Renal cortex interstitium (tissue), 11 donors: ENCODE data around the gene RNF150. TPM values are rescaled to one million over a fixed set of nuclear protein-coding genes. Genes with fewer than 3 reads are reported as not detected.
A peak's percentile ranks its signal among the peaks of the same experiment; 100 is the strongest.
"Not testable (repeated sequence)": the region's sequence is repeated elsewhere in the genome, so short reads cannot be mapped to it uniquely, and the experiment has no call there.

Experiments
- DNase-seq, 11 donors: peaks; one replicate each; pipeline ENCODE4 v3.0.0-alpha.2; 2013; ENCODE audit warnings: low read depth in 9 of 11, low spot score in 4 of 11; ENCODE audit errors: extremely low read depth in 1 of 11
- polyA plus RNA-seq, 3 donors: library from polyadenylated mRNA; unstranded; fragments of 120-200 nt; gene quantifications; one replicate each; pipeline ENCODE4 v1.2.1, GENCODE V29; 2013; ENCODE audit not compliant: insufficient read length in 3 of 3

RNF150 gene
- polyA plus RNA-seq, 3 donors = 26.0 to 29.0 (median 28.0) TPM

DNA sequence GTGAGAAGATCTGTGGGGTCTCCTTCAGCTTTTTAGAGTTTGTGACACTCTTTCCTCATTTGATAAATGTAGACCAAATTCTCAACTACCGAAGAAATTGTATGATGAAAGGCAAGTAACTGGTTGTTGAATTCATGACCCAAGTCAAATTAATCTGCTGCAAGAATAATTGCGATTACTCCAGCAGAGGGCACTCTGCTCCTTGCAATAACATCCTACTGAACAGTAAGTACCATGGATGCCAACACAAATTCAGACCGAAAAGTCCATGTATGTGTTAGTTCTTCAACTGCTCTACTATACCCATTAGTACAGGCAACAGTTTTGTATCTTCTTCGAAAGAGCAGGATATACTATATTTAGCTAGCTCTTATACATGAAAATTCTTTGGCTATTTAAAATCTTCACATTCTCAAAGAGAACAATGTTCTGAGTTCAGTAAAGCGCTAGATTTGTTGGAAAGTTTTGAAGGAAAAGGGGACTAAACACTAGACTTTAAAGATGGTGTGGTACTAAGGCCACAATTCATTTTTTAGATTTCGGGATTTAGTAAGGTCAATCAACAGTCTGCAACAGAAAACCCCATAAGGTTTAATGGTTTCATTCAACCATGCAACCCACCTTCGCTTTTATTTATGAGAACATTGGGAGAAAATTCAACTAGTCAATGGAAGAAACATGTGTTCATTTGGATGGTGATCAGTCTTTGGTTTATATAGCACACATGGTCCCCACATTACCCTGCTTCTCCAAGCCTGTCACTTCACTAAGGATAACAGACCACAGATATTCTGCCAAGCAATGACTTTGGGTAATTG, 271.7 kb downstream of the RNF150 start:
- DNase-seq = peak; percentile 65 to 91 (median 80)

DNA sequence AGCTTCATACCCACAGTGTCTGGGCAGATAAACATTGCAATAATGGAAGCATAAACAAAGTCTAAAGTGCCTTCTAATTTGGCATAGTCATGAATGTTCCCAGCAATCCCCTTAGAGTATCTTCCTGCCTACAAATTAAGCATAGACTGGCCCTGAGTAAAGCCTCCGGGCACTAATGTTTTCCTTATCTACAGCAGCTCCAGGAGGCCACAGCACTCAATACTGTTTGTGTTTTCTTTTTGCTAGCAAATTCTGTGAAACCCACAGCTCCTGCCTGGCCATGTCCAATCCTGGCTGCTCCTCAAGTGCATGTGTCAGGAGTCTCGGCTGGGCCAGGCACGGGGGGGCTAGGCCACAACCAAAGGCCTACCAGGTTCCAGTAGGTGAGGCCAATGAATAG, 274.4 kb downstream of the RNF150 start:
- DNase-seq = no peak

DNA sequence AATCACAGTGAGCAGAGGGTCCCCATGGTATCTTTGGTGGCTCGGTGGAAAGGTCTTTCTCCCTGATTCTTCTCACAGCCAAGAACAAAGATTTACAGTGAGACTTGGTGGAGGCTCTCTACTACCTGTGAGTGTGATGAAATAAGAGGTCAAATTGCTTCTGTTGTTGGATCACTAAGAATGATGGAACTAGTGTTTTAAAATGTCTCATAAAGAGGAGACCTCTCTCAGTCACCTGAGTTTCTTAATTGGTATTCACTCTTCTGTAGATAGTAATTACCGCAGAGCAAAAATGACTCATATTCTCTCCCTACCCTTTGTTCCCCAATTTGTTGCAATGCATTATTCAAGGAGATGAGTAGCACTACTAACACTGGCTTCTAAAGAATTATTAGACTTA, 276.2 kb downstream of the RNF150 start:
- no peak for DNase-seq

GRCh38 chr4:140856621-140857062, 276.6 kb downstream of the RNF150 start:
- DNase-seq = peak in 10 of 11 donors; percentile 17 to 47 (median 32)

DNA sequence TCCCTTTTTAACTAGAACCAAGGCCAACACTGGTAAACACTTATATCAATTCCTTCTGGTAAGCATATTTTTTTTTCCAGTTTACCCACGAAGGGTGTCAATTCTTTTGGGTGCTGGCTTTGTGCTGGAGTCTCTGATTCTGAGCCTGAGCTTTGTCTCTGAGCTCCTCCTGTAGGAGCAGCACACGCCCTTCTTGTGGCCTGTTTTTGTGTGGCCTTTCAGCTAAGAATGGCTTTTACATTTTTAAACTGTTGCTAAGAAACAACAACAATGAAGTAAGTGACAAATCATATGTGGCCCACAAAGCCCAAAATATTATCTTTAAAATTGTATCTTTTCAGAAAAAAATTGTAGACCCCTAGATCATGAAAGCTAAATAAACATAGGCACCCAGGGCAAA, 279.1 kb downstream of the RNF150 start:
- no peak for DNase-seq

DNA sequence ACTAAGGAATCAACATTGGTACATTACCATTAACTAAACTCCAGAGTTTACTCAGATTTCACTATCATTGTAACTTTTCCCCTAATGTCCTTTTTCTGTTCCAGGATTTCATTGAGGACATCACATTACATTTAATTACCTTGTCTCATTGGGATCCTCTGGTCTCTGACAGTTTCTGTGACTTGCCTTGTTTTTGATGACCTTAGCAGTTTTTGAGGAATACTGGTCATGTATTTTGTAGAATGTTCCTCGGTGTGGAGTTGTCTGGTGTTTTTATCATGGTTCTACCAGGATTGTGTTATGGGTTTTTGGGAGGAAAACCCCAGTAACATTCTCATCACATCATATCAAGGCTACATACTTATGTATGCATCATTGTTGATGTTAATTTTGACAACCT, 281.5 kb downstream of the RNF150 start:
- no peak for DNase-seq

DNA sequence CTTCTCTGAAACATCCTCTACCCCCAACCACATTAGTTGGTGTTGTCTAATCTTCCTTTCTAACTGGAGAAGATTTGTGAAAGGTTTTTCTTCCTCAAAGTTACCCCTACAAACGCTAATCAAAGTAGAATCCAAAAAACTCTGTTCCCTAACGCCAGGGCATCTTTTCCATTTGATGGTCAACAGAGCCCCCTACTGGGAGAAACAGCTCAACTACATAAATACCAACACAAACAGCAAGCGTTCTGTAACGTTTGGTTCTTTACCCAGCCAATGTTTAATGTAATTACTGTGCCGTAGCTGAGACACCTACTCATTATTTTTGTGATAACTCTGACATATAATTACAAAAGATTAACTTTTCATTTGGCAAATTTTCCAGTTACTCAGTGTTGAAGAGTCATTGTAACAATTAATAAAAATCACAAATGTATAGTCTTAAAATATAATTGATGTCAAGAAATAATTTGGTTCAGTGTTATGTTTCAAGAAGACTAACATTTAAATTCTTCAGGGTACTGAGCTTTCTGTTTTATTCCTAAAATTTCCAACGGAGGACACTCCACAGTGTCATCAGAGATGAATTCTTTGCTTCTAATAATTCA, 282.1 kb downstream of the RNF150 start:
- DNase-seq = peak; percentile 46 to 77 (median 69)

DNA sequence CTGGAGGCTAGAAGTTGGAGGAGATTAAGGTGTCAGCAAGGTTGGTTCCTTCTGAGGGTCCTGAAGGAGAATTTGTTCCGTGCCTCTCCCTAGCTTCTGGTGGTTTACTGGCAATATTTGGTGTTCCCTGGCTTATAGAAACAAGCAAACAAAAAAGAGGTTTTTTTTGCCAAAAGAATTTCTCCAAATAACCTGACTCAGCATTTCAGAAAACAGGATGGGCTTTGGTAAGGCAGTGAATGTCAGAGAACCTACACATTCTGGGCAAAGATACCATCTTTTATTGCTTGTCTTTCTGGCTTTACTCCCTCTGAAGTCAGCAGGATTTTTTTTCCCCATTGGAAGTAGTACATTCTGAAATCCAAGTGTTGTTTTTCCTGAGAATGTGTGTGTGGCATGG, 283.7 kb downstream of the RNF150 start:
- no peak for DNase-seq

DNA sequence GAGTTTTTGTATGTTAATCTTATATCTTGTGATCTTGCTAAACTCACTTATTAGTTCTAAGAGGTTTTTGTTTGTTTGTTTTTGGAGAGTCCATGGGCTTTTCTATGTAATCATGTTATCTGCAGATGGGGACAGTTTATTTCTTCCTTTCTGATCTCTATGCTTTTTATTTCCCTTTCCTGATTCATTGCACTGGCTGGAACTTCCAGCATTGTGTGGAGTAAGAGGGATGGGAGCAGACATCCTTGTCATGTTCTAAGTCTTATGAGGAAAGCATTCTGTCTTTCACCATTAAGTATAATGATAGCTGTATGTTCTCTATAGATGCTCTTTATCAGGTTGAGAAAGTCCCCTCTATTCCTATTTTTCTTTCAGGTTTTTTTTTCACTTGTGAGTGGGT, 286.5 kb downstream of the RNF150 start:
- no peak for DNase-seq

- DNase-seq = no peak
Observed at GRCh38 chr4:140844061-140844460, 289.2 kb downstream of the RNF150 start.

DNA sequence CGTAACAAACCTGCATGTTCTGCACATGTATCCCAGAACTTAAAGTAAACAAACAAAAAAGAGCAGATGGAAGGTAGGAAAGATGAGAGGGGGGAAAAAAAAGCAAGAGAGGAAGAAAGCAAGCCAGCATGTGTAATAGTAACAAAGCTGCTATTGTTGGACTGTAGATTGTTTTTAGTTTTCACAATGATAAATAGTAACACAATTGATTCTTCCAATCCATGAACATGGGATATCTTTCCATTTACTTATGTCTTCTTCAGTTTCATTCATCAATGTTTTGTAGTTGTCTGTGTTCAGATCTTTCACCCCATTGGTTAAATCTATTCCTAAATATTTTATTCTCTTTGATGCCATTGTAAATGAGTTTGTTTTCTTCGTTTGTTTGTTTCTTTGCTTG, 292.1 kb downstream of the RNF150 start:
- DNase-seq = no peak

GRCh38 chr4:140839888-140840790, 293.1 kb downstream of the RNF150 start:
- no peak for DNase-seq

GRCh38 chr4:140839406-140839805, 293.9 kb downstream of the RNF150 start:
- no peak for DNase-seq

DNA sequence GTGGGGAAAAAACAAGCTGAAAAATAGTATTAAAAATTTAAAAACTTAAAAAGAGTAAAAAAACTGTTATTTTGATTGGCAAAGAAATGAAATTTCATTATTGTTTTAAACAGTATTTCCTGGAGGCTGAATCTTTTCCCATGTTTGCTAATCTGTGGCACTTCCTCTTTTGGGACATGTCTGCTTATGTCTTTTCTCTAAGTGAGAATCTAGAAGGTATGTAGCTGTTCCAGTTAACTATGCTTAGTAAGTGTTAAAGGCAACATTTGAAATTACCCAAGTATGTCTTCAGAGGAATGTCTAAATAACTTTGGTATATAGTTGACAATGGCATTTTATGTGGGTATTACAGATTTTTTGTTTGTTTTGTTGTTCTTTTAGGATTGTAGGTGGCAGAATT, 295.5 kb downstream of the RNF150 start:
- no peak for DNase-seq

GRCh38 chr4:140834839-140835495, 298.3 kb downstream of the RNF150 start:
- DNase-seq = no peak

GRCh38 chr4:140833280-140833679, 300.0 kb downstream of the RNF150 start:
- DNase-seq = no peak

DNA sequence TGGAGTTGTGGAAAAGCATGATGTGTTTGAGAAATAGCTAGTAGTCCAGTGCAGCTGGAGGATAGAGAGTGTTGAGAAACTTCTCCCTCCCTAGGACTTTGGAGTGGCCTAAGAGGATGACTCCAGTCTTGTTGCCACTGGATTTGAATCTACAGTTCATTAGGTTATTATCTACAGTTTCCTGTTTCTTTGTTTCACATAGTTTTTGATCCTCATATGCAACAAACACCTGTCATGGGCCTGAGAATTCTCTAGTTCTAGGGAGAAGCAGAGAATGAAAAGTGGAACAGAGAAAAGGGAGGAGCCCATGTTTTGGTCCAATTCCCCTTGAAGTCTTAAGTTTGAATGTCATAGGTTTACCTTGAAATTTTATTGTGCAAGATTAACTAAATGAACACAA, 303.4 kb downstream of the RNF150 start:
- no peak for DNase-seq

DNA sequence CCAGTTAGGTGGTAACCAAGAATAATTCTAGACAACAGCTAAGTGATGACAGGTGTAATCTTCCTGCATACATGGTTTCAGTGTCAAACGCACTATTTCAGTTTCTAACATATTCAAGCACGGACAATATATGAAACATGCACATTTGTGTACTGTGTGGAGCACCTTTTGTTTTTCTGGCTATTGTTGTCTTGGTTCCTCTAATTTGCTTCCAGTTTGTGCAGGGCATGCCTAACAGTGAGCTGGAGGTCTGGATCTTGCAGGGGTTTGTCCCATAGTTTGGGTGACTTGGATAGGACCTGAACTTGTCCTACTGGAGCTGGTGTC, 306.6 kb downstream of the RNF150 start:
- DNase-seq = no peak

DNA sequence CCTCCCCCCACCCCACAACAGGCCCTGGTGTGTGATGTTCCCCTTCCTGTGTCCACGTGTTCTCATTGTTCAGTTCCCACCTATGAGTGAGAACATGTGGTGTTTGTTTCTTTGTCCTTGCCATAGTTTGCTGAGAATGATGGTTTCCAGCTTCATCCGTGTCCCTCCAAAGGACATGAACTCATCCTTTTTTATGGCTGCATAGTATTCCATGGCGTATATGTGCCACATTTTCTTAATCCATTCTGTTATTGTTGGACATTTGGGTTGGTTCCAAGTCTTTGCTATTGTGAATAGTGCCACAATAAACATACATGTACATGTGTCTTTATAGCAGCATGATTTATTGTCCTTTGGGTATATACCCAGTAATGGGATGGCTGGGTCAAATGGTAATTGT, 312.7 kb downstream of the RNF150 start:
- DNase-seq = not testable (repeated sequence)
